Activated T-helper 2 cell treated with anti-CD3 and anti-CD28 coated beads, Interferon-gamma antibody, Interleukin-2, Interleukin-4, amounts not matched to agents 10 μg/mL and 5 μg/mL and 100 μg/mL, durations not matched to agents 14 hours and 24 hours and 36 hours (primary cell): Measurements from ENCODE around the gene MAML3. TPM values are rescaled to one million over a fixed set of nuclear protein-coding genes. Genes with fewer than 3 reads are reported as not detected.

Source experiments
- DNase-seq: peaks from one replicate; pipeline ENCODE4 v3.0.0; 2021; ENCODE audit warnings: low spot score
- H3K27ac Mint-ChIP-seq: one replicate; pipeline ENCODE4 v1.8.0; 2021; ENCODE audit warnings: mixed read lengths
- H3K27me3 Mint-ChIP-seq: one replicate; pipeline ENCODE4 v1.8.0; 2021; ENCODE audit warnings: low read depth, mixed read lengths
- H3K36me3 Mint-ChIP-seq: one replicate; pipeline ENCODE4 v1.8.0; 2021; ENCODE audit warnings: low read depth, mixed read lengths
- H3K4me1 Mint-ChIP-seq: one replicate; pipeline ENCODE4 v1.8.0; 2021; ENCODE audit warnings: low read depth, mixed read lengths
- H3K4me3 Mint-ChIP-seq: one replicate; pipeline ENCODE4 v1.8.0; 2021; ENCODE audit warnings: low read depth, mild to moderate bottlenecking, moderate library complexity, mixed read lengths
- H3K9me3 Mint-ChIP-seq: one replicate; pipeline ENCODE4 v1.8.0; 2021; ENCODE audit warnings: mixed read lengths
- intact Hi-C: fragments of 100-400 bp; cut with micrococcal nuclease; formaldehyde crosslinking; loops from one replicate; pipeline ENCODE4 v1.15.1; 2023
- total RNA-seq: library from RNA; stranded (reverse); gene quantifications from 2 replicates; pipeline ENCODE4 v1.2.3, GENCODE V29; 2022

The MAML3 gene
- total RNA-seq, 1 donor from 2014 or later, result 3.3 TPM

DNA sequence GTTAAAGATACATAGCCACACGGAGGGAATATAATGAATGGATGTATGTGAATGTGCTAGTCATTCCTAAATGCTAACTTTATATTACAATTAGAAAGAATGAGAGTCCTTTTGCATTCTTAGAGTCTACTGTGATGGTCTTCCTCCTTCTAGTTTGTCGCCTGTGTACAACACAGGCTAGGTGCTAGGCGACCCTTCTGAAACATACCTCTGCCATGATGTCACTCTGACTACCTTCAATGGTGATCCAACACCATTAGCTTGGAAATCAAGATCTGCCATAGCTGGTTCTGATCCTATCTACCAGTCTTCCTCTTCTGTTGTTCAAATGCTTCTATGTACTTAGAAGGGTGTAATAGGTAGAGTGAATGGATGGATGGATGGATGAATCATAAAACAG is 337.1 kb downstream of the MAML3 start:
- Mint-ChIP-seq H3K4me1 (peaks cover 4% of the 10 kb centered on the region), H3K27me3 (peaks cover 17% of the 10 kb centered on the region), H3K9me3 (no peaks in the 10 kb centered on the region), H3K27ac (no peak overlapping the region), H3K4me3 (no peak overlapping the region), H3K36me3 (no peaks in the 10 kb centered on the region)
- intact Hi-C loops, result no loop called here
- no peak for DNase-seq

DNA sequence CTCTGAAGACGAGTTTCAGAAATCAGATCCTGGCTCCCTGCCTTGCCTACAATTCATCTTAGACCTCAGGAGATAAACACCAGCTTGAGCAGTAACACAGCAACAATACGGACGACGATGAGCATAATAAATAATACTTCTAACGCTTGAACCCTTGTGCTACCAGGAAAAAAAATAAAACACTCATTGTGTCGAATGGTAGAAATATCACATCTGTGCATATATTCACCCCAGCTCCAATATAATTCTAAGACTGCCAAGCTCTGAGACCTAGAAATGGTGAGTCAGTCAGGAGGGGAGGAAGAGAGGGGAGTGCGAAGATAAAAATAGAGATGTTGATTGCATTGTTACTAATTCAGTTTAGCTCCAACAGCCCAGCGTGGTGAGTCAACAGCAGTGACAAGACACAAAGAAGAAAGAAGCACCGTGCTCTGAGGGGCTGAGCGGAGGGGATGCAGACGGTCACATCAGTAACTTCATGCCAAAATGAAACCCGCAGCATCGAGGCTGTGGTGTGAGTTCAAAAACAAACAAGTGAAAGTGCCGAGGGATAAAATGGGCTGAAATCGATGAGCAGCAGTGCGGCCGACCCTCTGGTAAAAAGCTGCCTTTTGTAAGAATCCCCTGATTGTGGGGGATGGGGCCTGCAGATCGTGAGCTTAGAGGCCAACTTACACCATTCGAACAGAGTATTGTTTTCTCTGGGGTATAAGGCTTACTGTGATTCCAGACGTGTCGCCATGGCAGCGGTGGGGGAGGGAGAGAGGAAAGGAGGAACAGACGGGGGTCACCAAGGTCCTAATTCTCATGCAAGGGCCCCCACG is 338.0 kb downstream of the MAML3 start:
- no peaks in the 10 kb centered on the region for H3K36me3 Mint-ChIP-seq
- H3K4me1 Mint-ChIP-seq, result peaks cover 4% of the 10 kb centered on the region
- H3K27ac Mint-ChIP-seq, result no peak overlapping the region
- H3K9me3 Mint-ChIP-seq, result no peaks in the 10 kb centered on the region
- H3K4me3 Mint-ChIP-seq, result no peak overlapping the region
- peaks cover 16% of the 10 kb centered on the region for H3K27me3 Mint-ChIP-seq
- DNase-seq, result no peak
- intact Hi-C loops, result no loop called here

DNA sequence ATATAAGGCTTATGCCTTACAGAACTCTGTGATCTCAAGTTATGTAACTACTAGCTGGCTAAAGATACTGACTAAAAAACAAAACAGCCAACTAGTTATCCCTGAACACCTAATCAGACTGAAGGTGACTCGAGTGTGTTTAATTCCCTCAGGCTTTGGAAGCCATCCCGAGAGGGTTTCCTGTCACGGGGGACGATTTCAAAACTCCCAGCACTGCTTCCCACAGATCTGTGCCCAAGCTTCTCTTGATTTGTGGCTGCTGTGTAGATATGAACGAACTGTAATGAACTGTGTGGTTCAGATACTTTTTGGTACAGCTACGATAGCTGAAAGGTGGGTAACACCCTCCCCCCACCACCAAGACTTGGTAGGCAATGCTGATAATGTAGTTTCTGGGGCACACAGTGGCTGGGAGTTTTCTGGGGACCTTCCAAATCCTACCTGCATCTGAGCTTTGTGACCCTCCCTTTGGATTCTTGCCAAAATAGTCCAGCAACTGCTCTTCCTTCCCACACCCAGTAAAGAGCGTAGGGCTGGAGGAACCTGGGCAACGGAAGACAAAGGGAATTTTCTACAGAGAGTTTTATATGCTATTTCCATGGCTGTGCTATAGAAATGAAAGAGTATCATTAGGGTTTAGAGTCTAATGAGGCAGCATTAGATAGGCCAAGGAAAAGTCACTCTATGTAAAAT is 339.5 kb downstream of the MAML3 start:
- Mint-ChIP-seq H3K9me3 (no peaks in the 10 kb centered on the region), H3K27ac (no peak overlapping the region), H3K27me3 (peaks cover 17% of the 10 kb centered on the region), H3K36me3 (no peaks in the 10 kb centered on the region), H3K4me3 (no peak overlapping the region), H3K4me1 (peaks cover 4% of the 10 kb centered on the region)
- intact Hi-C loops, result no loop called here
- no peak for DNase-seq

DNA sequence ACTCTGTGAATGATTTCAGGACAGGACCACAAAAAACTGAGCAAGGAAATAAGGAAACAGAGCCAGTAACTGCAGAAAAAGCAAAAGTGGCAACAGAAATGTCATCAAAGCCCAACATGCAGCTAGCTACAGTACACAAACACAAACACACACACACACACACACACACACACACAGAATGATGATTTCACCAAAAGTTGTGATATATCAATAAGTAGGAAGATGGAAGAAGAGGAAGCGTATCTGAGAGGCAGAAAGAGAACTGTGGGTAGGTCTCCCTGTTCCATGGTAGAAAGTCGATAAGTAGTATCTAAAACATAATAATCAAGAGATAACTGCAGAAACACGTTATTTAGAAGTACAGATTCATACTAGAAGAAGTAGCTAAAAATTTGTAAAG is 340.1 kb downstream of the MAML3 start:
- no peaks in the 10 kb centered on the region for H3K36me3 Mint-ChIP-seq
- H3K9me3 Mint-ChIP-seq, result no peaks in the 10 kb centered on the region
- intact Hi-C loops, result no loop called here
- H3K4me3 Mint-ChIP-seq, result no peak overlapping the region
- peaks cover 19% of the 10 kb centered on the region for H3K27me3 Mint-ChIP-seq
- H3K27ac Mint-ChIP-seq, result no peak overlapping the region
- DNase-seq, result no peak
- H3K4me1 Mint-ChIP-seq, result peaks cover 4% of the 10 kb centered on the region

DNA sequence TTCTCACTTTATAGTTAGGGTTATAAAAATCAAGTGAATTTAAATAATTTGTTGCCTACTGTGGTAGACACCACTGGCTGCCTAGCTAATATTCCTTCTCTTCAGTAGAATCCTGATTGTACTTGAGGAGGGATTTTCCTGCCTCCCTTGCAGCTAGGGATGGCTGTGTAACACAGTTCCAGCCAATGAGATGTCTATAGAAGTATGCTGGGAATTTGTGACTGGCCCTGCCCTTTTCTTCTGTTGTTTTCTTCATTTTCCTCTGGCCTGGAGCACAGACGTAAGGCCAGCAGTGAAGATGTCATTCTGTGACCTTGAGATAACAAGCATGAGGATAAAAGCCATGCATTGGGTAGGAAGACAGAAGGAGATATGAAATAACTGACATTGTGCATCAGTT is 343.3 kb downstream of the MAML3 start:
- no peak overlapping the region for H3K4me3 Mint-ChIP-seq
- intact Hi-C loops, result no loop called here
- no peaks in the 10 kb centered on the region for H3K9me3 Mint-ChIP-seq
- no peak overlapping the region for H3K27ac Mint-ChIP-seq
- H3K36me3 Mint-ChIP-seq, result no peaks in the 10 kb centered on the region
- no peak for DNase-seq
- H3K4me1 Mint-ChIP-seq, result no peaks in the 10 kb centered on the region
- H3K27me3 Mint-ChIP-seq, result peaks cover 20% of the 10 kb centered on the region

DNA sequence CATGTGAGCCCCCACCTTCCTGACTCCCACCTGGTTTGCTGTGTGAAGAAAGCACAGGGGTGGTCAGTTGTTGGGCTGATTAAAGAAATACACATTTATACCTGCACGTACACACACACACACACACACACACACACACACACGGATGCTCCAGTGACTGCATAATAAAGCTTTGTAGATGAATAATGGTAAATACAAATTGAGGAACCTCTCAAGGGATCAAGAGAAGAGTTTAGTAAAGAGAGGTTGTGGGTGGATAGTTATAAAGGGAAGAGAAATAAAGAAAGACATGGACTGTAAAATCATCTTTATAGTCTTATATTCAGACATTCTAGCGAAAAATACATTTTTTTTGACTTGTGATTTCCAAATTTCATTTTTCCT is 344.2 kb downstream of the MAML3 start:
- intact Hi-C loops, result no loop called here
- H3K4me1 Mint-ChIP-seq, result no peaks in the 10 kb centered on the region
- DNase-seq, result no peak
- H3K27me3 Mint-ChIP-seq, result peaks cover 18% of the 10 kb centered on the region
- no peaks in the 10 kb centered on the region for H3K36me3 Mint-ChIP-seq
- no peak overlapping the region for H3K27ac Mint-ChIP-seq
- no peaks in the 10 kb centered on the region for H3K9me3 Mint-ChIP-seq
- H3K4me3 Mint-ChIP-seq, result no peak overlapping the region

DNA sequence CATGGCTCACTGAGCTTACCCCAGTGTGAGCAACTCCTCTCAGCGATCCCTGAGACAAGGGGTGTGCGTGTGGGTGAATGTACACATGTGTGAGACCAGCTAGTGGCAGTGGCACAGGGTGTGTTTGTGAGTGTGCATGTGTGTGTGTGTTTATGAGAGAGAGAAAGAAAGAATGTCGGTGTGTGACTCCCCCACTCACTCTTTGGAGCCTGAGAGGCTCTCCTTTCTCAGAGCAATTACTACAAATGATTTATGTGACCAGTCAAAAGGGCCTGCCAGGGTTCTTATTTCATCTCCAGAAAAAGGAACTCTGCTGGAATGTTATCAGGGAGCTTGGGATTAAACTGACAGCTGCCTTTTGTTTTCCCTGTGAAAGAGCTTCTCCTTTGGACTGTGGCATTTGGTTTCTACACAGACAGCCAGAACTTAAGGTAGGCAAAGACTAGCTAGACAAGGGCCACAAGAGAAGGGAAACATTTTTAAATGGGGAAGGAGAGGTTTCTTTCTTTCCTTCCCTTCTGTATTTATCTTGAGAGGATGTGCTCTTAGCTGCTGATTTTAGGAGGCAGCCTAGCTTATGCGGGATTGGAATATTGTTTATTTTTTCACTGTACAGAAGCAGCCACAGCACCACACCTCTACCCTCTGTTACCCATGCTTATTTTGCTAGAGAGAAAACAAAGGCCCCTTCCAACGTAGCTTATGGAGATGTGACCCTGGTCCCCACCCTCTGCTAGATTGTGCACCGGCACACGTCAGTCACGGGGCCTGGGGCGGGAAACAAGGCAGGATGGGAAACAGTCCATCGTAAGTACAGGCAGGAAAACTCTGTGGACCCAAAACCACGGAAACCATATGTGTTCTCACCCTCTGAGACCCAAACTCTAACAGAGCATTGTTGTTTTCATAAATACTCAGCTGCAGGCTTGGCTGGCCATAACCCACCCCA is 344.9 kb downstream of the MAML3 start:
- Mint-ChIP-seq H3K4me3 (no peak overlapping the region), H3K36me3 (no peaks in the 10 kb centered on the region), H3K9me3 (no peaks in the 10 kb centered on the region), H3K27ac (no peak overlapping the region), H3K27me3 (peaks cover 18% of the 10 kb centered on the region), H3K4me1 (no peaks in the 10 kb centered on the region)
- intact Hi-C loops, result no loop called here
- no peak for DNase-seq

DNA sequence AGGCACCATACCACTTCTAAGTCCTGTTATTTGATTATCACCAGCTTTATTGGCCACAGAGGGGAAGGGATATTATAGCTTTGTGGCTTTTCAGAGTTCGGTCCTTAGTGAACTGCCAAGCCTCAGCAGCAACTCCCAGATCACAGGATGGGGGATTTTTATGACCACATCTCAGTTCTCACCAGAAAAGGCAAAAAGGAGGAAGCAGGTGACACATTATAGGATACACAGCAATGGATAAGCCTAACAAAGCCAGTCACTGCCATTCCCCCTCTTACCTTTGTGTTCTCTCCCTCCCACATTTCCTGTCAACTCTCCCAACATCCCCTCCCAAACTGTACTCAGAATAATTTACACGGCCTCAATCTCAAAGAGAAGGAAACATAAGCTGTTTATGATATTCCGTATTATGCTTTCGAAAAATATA is 345.6 kb downstream of the MAML3 start:
- Mint-ChIP-seq H3K36me3 (no peaks in the 10 kb centered on the region), H3K27ac (no peak overlapping the region), H3K27me3 (peaks cover 15% of the 10 kb centered on the region), H3K4me1 (no peaks in the 10 kb centered on the region), H3K9me3 (no peaks in the 10 kb centered on the region), H3K4me3 (no peak overlapping the region)
- DNase-seq, result no peak
- intact Hi-C loops, result no loop called here

DNA sequence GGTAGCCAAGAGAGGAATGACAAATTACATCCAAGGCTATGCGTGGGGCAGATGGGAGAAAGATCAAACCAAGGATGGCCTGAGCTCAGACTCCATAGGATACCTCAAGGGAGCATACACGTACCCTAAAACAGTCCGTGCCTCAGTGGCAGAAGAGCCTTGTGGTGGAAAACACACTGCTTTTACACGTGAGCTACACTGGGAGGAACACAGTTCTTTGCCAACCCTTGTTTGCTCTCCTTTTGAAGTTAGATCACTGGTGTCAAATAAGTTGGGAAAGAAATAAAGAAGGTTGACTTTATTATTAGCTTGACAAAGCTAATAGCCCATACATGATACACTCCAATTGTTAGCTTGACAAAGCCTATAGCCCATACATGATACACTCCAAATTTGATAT is 346.5 kb downstream of the MAML3 start:
- Mint-ChIP-seq H3K36me3 (no peaks in the 10 kb centered on the region), H3K27me3 (peaks cover 17% of the 10 kb centered on the region), H3K9me3 (no peaks in the 10 kb centered on the region), H3K27ac (no peak overlapping the region), H3K4me3 (no peak overlapping the region), H3K4me1 (peaks cover 2% of the 10 kb centered on the region)
- intact Hi-C loops, result no loop called here
- no peak for DNase-seq

DNA sequence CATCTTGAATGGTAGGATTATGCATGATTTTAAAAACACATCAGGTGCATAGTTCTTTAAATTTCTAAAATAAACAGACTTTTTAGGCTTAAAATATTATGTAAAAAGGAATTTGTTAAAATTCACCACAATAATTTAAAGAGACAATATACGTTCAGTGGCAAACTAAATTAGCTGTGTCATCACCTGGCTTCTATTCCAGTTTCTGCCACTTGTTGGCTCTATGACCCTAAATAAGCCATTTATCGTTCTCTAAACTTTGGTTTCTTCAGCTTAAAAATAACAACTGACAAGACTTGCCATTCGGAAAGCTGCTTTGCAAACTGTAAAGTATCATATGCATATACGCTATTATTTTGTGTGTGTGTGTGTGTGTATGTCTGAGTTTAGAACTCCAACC is 347.1 kb downstream of the MAML3 start:
- intact Hi-C loops, result no loop called here
- Mint-ChIP-seq H3K27ac (no peak overlapping the region), H3K4me1 (peaks cover 2% of the 10 kb centered on the region), H3K27me3 (peaks cover 19% of the 10 kb centered on the region), H3K36me3 (no peaks in the 10 kb centered on the region), H3K9me3 (no peaks in the 10 kb centered on the region), H3K4me3 (no peak overlapping the region)
- DNase-seq, result no peak

DNA sequence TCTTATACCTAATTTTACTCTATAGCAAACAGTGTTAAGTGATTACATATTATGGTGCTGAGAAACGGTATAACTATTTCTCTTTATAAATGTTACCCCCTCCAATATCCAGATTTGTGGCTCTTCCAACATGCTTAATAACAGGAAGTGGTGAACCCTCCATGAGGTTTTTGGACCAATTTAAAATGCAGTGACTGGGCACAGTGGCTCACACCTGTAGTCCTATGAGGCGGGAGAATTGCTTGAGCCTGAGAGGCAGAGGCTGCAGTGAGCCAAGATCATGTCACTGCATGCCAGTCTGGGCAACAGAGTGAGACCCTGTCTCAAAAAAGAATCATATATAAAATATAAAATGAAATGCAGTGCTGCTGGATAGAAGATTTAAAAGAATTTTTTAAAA is 351.1 kb downstream of the MAML3 start:
- H3K9me3 Mint-ChIP-seq, result no peaks in the 10 kb centered on the region
- peaks cover 2% of the 10 kb centered on the region for H3K4me1 Mint-ChIP-seq
- no peaks in the 10 kb centered on the region for H3K36me3 Mint-ChIP-seq
- no peak overlapping the region for H3K27ac Mint-ChIP-seq
- H3K4me3 Mint-ChIP-seq, result no peak overlapping the region
- peaks cover 22% of the 10 kb centered on the region for H3K27me3 Mint-ChIP-seq
- intact Hi-C loops, result no loop called here
- DNase-seq, result no peak

DNA sequence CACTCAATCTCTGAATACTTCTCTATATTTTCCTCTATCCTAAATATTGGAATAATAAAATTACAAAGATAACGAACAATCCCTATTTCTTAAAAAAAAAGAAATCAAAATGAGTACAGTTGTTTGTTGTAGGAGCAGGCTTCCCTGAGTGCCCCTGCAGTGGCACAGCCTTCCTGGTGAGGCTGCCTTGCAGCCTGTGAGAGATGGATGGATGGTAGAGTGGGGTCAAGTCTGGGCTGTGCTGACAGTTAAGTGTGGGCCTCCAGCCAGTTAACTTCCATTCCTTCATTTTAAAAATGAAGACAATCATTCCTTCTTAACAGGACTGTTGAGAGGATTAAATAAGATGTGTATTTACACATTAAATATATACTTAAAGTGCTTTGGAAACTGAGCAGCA is 351.5 kb downstream of the MAML3 start:
- H3K4me3 Mint-ChIP-seq, result no peak overlapping the region
- no peak for DNase-seq
- H3K4me1 Mint-ChIP-seq, result peaks cover 2% of the 10 kb centered on the region
- intact Hi-C loops, result no loop called here
- no peaks in the 10 kb centered on the region for H3K9me3 Mint-ChIP-seq
- H3K27ac Mint-ChIP-seq, result no peak overlapping the region
- H3K27me3 Mint-ChIP-seq, result peaks cover 23% of the 10 kb centered on the region
- H3K36me3 Mint-ChIP-seq, result no peaks in the 10 kb centered on the region
